8988T (cell line): ENCODE results near the gene AFAP1L2.
A peak's percentile ranks its signal among the peaks of the same experiment; 100 is the strongest.

Experiments used
- DNase-seq: peaks from one replicate; pipeline ENCODE4 v3.0.0; 2011

AFAP1L2 gene

GRCh38 chr10:114404171-114405010 lies at the start of gene AFAP1L2:
TSS of gene AFAP1L2 (minus strand) at chr10:114404502. CDS start at chr10:114404455, 47 bp downstream.
- DNase-seq, result peak; percentile 50

GRCh38 chr10:114453576-114453975 lies 49.3 kb upstream of the AFAP1L2 start:
- no peak for DNase-seq

- DNase-seq, result no peak
These were observed 44.6 kb upstream of the AFAP1L2 start for GRCh38 chr10:114448897-114449296.

GRCh38 chr10:114445332-114445731 lies 41.0 kb upstream of the AFAP1L2 start:
- no peak for DNase-seq

DNA sequence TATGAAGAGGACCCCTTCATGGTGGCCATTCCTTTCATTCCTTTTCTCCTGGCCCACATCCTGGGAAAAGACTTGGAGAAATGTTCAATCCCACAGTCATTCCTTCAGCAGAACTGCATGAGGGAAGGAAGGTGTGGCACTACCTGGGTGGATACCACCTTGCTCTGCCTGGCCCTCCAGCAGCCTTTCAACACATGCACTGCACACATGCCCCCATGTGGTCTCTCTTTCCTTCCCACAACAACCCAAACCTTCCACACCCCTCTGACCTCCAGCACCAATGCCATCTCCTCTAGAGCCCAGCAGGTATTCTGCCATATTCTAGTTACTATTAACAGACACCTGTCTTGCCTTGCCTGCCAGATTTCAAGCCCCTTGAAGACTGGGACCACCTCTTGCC lies 40.5 kb upstream of the AFAP1L2 start:
- DNase-seq, result no peak

GRCh38 chr10:114442091-114442630 lies 37.9 kb upstream of the AFAP1L2 start:
- DNase-seq, result no peak

- no peak for DNase-seq
These were observed 36.8 kb upstream of the AFAP1L2 start for GRCh38 chr10:114441107-114441506.

- DNase-seq, result no peak
These were observed 33.4 kb upstream of the AFAP1L2 start for GRCh38 chr10:114437473-114438292.

GRCh38 chr10:114436941-114437340 lies 32.6 kb upstream of the AFAP1L2 start:
- DNase-seq, result no peak

GRCh38 chr10:114432566-114433093 lies 28.3 kb upstream of the AFAP1L2 start:
- no peak for DNase-seq

- DNase-seq, result no peak
These were observed 27.3 kb upstream of the AFAP1L2 start for GRCh38 chr10:114431414-114432135.

GRCh38 chr10:114430688-114431413 lies 26.5 kb upstream of the AFAP1L2 start:
- no peak for DNase-seq

DNA sequence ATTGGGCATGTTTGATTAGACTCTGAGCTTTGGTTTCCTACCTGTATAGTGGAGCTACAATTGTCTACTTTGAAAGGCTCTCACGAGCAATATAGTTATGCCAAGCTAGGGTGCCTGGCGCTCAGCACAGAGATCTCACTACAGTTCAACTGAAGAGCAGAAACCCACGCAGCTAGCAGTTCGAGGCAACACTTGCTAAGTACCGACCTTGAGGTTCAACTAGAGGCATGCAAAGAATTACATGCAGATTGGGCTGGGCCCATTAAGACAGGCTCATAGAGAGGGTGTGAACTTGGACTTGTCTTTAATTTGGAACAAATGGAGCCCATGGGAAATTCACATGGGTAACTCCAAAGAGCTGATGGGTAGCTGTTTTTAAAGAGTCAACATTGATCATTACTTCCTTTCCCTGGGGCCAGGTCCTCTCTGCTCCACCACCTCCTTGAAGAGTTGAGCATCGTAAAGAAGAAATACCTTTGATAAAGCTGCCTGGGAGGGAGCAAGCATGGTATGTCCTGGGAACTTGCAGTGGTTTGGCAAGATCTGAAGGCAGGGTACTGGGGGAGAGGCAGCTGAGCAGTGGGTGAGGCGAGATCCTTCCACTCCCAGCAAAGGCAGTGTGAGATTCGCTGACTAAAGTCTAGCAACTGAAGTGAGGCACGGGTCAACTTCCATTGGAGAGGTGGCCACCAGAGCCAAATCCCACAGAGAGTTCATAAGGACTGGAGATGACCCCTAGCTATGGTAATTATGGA lies 25.5 kb upstream of the AFAP1L2 start:
- no peak for DNase-seq

GRCh38 chr10:114427124-114427852 lies 23.0 kb upstream of the AFAP1L2 start:
- DNase-seq, result no peak

DNA sequence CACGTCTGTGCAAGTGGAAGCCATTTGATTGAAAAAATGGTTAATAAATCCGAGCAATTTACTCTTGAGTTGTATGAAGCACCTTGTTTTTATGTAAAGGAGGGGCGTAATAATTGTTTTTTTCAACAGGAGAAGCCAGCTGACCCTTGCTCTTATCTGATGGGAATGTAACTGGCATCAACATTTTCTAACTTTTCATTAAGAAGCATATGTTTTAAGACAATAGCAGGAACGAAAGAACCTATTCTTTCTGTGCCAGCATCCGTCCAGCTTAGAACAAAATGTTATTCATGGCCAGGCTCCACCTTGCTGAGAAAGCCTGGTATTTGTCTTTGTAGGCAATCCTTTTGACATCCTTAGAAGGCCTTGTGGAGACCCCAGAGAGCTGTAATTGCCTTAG lies 22.2 kb upstream of the AFAP1L2 start:
- no peak for DNase-seq

DNA sequence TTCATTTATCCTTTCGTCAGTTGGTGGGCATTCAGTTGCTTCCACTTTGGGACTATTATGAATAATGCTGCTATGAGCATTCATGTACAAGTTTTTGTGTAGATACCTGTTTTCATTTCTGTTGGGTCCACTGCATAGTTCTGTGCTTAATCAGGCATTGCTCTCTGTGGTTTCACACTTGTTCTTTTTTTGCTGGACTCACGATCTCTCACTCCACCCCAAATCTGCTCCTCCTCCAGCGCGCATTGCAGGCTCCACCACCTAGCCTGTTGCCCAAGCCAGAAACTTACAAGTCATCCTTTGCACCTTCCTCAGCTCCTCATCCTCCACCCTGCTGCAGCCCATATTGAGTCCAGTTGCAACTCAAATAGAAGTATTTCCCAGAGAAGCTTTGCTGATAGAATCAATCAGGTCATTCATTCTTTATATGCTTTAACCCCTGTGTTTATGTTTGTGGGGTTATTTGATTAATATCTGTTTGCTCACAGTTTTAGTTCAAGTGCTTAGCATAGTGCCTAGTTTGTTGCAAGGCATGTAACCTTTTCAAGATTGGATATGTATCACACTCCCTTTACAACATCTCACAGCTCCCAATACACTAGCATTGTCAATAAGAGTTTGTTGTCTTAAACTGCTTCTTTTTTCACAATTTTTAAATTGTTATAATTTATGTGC lies 16.6 kb upstream of the AFAP1L2 start:
- no peak for DNase-seq

GRCh38 chr10:114418109-114418508 lies 13.8 kb upstream of the AFAP1L2 start:
- no peak for DNase-seq

DNA sequence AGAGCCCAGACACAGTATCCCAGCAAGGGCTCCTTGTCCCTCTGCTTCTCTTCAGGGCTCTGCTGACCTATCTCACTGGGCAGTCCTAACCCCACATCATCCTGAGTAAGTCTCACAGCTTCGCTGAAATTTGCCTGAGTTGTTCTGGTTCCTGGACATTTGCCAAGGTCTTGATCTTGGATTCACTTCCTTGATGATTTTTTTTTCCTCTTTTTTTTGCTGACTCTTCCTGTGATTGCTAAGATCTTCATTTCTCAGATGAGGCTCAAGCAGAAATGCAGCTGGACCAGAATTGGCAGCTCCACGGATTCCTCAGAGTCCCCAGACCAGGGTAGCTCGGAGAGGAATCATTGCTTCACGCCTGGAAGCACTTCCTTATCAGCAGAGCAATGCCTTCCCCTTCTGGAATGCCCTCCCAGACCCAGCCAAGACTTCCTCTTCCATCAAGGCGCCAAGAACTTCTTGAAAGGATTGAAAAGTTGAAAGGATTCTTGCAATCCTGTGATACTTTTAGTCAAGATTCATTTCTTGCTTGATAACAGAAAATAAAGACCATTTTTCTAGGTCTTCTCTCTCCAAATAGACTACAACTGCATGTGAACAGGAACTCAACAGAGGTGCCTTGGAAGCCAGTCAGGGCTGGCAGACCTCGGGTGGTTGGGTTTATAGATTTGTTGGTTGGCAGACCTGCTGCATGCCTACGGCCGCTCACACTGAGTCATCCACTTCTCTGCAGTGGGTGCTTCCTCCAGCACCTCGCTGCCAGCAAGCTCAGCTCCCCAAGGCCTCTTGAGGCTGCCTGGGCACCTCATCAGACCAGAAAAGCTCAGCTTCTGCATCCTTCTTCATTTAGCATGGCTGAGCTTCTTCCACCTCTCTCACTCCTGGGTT lies 8.8 kb upstream of the AFAP1L2 start:
- peak; percentile 53 for DNase-seq

- no peak for DNase-seq
These were observed 4.7 kb upstream of the AFAP1L2 start for GRCh38 chr10:114408968-114409444.
